ENCODE results near the gene EFCAB8.

Gene EFCAB8, protein sequence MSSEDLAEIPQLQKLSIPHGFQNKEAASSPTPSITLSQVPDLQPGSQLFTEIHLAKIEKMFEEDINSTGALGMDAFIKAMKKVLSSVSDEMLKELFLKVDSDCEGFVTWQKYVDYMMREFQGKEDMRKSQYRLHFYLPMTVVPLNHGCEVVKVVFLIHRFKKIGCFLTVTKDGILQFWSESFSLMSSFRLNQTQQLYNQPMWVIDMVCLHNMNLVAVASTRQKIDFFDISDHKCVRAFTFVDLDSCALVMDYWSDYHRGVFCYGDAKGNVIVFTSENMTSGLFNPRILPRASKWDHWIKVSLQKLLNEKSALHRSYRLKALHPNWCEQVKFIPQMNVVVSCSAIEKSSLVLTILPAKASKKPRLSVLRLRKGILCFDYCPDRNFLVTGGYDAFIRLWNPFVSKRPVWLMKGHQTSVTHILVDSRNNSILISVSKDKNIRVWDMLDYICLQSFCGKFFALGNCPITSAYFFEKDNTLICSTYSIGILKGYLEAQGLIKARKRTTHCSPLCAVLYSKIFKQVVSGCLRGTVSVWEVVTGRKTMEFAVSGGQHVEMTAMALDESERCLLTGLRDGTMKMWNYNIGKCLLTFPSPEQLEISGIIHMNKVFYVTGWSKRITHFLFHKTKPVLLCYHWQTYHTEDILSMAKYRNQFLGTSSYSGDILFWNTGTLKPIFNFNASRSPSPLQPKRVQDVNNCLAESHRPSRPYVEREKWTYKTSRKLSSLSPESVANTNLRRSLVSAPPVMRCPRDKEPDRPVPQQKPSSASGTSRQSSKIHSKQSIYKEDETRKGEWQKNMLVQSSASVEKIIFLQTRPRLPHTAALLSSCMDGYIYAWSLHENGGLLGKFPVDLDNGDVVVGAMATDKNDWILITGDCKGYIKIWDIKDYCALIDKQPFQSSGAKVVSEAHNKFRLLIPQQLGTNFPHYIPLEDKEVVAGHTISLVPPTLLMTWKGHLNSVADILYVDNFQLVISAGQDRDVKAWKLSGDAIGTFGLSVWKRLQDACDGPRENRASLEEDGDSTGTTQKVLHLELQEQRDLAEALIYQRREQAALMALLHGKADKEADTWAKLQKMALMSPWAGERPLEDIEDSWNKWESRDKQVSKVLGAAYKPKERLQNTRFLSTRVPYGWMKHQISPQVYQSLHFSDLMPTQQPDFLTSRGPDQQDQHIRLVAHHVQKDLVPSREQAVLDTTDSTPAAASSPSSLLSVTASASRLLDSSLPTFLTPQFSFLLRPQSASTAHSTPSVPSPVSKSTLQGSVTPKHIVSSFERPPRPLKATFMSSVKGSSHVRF

DNA sequence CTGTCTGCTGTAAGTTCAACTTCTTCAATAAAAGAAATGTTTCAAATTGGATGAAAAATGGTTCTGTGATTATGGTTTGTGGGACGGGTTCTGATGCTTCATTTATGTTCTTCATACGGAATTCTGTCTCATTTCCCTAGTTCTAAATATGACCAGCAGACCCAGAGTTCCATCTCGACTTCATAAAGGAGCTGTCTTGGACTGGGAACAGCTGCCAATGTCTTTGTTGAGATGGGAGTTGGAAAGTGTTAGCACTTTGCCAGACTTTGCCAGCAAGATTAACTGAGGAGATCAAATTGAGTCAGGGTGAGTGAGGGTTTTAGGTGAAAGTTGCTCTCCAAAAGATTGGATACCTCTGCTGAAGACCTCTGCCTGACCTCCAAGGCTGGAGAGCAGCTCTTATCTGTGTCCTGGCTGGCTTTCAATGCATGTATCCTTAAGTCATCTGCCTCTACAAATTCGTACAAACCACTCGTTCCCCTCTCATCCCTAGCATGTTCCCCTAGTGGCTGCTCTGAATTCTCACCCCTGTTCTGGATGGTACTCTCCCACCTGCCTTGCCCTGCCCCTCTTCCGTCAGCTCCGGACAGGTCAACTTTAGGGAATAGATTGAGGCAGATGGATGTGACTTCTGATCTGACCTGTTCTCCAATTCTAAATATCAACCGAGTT lies at the start of gene EFCAB8:
TSS of gene EFCAB8 (plus strand) at position 223 of the 672 bp plus-strand sequence. CDS start 4,870 bp downstream, outside the sequence.
- ATAC-seq = no peak

DNA sequence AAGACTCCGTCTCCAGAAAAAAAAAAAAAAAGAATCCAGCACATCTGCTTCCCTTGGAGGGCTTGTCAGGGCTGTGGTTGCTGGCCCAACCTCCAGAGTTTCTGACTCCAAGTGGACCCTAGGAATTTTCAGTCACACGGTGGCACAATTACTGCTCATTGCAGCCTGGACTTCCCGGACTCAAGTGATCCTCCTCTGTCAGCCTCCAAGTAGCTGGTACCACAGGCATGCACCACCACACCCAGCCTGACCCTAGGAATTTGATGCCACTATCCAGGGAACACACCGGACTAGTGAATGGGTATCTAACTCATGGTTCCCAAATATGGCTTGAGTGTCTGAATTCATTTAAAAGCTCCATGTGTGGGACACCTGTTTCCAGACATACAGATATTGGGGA lies 48.8 kb upstream of the EFCAB8 start:
- no peak for ATAC-seq

DNA sequence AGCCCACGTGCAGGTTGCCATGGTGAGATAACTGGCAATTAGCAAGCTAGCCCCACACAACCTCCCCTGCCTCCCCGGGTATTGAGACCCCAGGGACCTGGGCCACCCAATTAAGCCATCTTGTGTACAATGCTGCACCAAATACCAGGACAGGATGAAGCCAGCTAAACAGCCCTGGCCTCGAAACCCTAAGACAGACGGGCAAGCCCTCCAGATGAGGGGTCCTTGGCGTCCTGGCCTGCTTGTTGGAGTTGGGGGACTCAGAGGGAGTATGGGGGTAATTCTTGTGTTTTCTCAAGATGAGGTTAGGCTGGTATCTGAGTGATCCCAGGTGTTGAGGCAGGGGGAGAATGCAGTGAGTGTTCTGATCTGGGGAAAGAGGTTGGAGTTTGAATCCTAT lies 47.8 kb upstream of the EFCAB8 start:
- no peak for ATAC-seq

GRCh38 chr20:32811886-32812285 lies 46.8 kb upstream of the EFCAB8 start:
- no peak for ATAC-seq

GRCh38 chr20:32819992-32820697 lies 38.6 kb upstream of the EFCAB8 start:
- ATAC-seq = peak; percentile 79 to 80

DNA sequence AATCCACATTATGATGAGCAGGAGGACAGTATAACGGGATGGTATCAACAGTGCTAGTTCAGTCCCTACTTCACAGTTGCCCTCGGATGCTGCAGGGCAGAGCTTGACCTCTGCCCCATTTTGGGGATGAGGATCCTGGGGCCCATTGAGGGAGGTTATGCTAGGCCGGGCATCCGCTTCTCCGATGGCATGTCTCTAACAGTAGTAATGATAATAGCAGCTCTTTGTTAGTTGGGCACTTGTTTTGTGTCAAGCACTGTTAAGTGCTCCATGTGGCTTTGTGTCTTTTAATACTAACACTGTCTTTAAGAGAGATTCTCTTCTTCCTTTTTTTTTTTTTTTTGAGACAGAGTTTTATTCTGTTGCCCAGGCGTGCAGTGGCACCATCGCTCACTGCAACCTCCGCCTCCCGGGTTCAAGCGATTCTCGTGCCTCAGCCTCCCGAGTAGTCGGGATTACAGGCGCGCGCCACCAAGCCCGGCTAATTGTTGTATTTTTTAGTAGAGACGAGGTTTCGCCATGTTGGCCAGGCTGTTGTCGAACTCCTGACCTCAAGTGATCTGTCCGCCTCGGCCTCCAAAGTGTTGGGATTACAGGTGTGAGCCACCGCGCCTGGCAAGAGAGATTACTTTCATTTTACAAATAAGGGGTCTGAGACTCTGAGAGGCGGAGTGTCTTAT lies 37.9 kb upstream of the EFCAB8 start:
- ATAC-seq = no peak

DNA sequence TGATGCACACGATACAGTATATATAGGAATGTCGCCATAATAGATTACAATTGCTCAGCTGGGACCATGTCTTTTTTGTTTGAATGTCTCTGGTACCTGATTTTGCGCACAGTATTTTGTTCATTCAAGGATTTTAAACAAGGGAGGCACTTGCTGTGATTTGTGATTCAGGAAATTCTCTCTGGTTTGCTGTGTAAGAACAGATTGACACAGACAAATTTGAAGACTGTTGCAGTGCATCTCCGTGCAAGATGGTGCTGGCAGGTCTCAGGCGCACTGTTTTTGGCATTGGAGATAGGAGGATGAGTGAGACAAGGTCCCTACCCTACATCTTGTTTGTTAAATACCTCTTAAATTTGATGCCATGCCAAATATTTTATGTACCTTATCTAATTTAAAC lies 36.5 kb upstream of the EFCAB8 start:
- ATAC-seq = no peak

DNA sequence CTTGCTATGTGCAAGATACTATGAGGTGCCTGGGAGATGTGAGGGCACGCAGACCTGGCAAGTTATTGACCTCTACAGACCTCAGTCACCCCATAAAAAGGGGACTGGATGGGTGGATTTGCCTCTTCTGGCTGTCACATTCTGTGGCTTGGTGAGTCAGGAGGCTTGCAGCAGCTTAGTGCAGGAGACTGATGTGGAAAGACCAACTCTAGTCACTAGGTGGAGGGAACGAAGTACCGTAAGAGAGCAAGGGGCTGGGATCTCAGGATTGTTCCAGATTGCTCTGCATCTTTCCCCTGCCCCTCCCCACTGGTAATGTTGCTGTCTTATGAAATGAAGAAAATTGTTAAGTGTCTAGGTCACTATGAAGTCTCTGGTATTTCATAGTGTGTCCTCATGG lies 35.6 kb upstream of the EFCAB8 start:
- no peak for ATAC-seq

GRCh38 chr20:32823737-32824588 lies 34.8 kb upstream of the EFCAB8 start:
- ATAC-seq = no peak

DNA sequence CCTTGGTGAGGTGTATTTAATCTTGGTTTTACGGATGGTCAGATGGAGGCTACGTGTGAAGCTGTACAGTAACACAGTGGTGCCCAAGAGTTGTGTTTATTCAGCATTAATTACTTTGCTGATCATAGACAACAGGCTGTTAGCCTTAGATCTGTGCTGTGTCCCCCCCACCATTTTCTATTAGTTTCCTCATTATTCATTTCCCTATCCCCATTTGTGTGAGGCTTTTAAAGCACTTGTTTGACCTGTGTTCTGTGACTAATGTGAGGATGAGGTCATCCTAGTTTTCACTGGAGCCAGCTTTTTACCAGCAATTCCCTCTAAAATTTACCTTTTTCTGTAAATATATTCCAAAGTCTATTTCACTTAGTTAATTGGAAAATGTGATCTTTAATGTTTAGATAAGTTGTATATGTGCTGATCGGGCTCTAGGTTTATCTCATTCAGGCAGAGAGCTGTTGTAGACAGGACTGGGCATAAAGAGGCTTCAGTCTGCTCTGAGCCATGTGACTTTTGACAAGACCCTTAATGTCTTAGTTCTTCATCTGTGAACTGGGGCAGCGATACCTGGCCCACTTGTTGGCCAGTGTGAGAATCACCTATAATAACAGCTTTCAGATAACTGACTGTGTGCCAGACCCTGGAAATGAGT lies 30.6 kb upstream of the EFCAB8 start:
- no peak for ATAC-seq

- ATAC-seq = no peak
Observed at GRCh38 chr20:32829311-32830005, 29.3 kb upstream of the EFCAB8 start.

DNA sequence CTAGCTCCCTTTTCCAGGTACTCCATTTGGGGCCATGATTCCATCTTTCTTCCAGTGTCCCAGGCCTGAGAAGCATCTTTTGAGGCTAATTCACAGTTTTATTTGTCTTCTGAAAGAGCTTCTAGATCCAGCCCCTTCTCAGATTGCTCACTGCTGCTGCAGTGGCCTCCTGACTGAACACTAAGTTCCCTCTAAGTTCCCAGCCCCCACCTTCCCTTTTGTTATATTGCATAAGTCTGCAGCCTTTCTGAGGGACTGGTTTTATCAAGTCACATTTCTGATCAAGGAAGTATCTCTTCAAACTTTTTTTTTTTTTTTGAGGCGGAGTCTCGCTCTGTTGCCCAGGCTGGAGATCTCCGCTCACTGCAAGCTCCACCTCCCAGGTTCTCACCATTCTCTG lies 28.3 kb upstream of the EFCAB8 start:
- no peak for ATAC-seq

- no peak for ATAC-seq
Observed at GRCh38 chr20:32831982-32832381, 26.7 kb upstream of the EFCAB8 start.

- no peak for ATAC-seq
Observed at GRCh38 chr20:32832664-32833063, 26.1 kb upstream of the EFCAB8 start.

DNA sequence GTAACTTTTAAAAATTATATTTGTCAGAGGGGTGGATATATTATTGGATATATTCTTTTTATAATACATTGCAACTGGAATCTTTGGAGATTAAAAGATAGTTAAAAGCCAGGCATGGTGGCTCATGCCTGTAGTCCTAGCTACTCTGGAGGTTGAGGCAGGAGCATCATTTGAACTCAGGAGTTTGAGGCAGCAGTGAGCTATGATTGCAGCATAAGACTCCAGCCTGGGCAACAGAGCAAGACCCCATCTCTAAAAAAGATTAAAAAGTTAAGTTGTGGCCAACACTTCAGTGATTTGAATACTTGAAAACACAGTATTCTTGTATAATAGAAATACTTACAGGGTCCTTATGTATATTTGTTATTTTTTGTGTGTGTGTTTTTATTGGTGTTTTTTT lies 23.8 kb upstream of the EFCAB8 start:
- ATAC-seq = no peak

DNA sequence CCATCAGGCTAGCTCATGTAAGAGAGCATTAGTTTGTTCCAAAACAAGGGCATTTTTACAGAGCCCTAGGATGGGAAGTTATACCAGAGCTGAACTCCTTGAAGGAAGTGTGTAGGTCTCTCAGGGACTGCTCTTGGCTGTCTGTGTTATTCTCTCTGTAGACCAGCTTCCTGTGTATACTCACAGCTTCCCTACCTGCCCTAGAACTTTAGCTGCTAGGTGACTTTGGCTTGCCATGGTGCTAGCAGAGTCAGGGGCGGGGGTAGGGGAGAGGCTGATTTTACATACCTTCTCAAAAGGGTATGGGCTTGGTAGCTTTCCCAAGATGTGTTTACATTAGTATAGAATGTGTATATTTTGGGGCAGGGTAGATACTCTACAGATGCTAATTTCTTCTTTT lies 21.6 kb upstream of the EFCAB8 start:
- ATAC-seq = no peak

GRCh38 chr20:32839227-32839981 lies 19.3 kb upstream of the EFCAB8 start:
- peak; percentile 9 to 55 for ATAC-seq

- no peak for ATAC-seq
Observed at GRCh38 chr20:32839982-32840285, 18.8 kb upstream of the EFCAB8 start.

Measured in activated CD4-positive, CD25-positive, alpha-beta regulatory T cell treated with anti-CD3 and anti-CD28 coated beads, Interleukin-2, amount 50 U/mL, for 24 hours (primary cell).